Measurements from ENCODE around the gene ABCA9. TPM values are rescaled to one million over a fixed set of nuclear protein-coding genes. Genes with fewer than 3 reads are reported as not detected.
"Not testable (repeated sequence)": the region's sequence is repeated elsewhere in the genome, so short reads cannot be mapped to it uniquely, and the experiment has no call there.

ABCA9 gene
- total RNA-seq, 1 experiment from 2014 or later, result 0.05 TPM

DNA sequence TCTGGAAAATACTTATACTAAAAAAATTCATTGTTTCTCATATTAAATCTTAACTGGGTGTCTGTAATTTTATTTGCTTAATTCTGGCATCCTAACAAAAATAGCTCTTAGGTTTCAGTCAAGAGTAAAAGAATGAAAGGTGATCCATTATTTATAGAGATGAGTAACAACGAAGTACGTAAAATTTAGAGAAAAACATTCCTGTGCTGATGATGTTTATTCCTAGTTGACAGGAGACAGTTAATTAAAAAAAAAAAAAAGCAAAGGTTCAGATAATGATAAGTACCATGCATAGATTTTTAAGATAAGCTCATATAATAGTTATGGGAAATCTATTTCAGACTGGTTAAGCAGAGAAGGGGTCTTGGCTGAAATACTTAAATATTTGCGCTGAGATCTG lies 50.8 kb downstream of the ABCA9 start:
- in situ Hi-C loops (cut with HindIII; ENCODE audit: low pct_unique_long_range_greater_than_20kb, low sequenced_read_pairs) (no loop called here), intact Hi-C loops (cut with micrococcal nuclease; ENCODE audit: unreplicated experiment) (no loop called here)
- DNase-seq (ENCODE audit: low read depth, low spot score), result no peak
- POLR2A ChIA-PET, result no interaction called here
- no peak overlapping the region for H3K4me3 ChIP-seq (ENCODE audit: low read depth in 2 of 2, low read length in 2 of 2)
- H3K4me1 ChIP-seq (ENCODE audit: control insufficient read depth, insufficient read depth, low read length), result no peaks in the 10 kb centered on the region
- H3K27me3 ChIP-seq (ENCODE audit: control insufficient read depth, insufficient read depth, low read length), result no peaks in the 10 kb centered on the region
- H3K27ac ChIP-seq (ENCODE audit: low read length), result no peak overlapping the region
- no peaks in the 10 kb centered on the region for H3K9me3 ChIP-seq (ENCODE audit: control insufficient read depth, insufficient read depth, low read depth, low read length)
- no TSS peak for BruUV-seq (replicated peaks)
- H3K36me3 ChIP-seq (ENCODE audit: control insufficient read depth, insufficient read depth, low read length), result no peaks in the 10 kb centered on the region
- no peak for ATAC-seq
- CTCF ChIA-PET, result no interaction called here
- TF ChIP-seq, protein P1, sequence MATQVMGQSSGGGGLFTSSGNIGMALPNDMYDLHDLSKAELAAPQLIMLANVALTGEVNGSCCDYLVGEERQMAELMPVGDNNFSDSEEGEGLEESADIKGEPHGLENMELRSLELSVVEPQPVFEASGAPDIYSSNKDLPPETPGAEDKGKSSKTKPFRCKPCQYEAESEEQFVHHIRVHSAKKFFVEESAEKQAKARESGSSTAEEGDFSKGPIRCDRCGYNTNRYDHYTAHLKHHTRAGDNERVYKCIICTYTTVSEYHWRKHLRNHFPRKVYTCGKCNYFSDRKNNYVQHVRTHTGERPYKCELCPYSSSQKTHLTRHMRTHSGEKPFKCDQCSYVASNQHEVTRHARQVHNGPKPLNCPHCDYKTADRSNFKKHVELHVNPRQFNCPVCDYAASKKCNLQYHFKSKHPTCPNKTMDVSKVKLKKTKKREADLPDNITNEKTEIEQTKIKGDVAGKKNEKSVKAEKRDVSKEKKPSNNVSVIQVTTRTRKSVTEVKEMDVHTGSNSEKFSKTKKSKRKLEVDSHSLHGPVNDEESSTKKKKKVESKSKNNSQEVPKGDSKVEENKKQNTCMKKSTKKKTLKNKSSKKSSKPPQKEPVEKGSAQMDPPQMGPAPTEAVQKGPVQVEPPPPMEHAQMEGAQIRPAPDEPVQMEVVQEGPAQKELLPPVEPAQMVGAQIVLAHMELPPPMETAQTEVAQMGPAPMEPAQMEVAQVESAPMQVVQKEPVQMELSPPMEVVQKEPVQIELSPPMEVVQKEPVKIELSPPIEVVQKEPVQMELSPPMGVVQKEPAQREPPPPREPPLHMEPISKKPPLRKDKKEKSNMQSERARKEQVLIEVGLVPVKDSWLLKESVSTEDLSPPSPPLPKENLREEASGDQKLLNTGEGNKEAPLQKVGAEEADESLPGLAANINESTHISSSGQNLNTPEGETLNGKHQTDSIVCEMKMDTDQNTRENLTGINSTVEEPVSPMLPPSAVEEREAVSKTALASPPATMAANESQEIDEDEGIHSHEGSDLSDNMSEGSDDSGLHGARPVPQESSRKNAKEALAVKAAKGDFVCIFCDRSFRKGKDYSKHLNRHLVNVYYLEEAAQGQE (IDR thresholded peaks at IDR 0.05; ENCODE audit: insufficient read depth in 1 of 2, low read depth in 2 of 2, low read length in 1 of 2), result no peak
- no peak for TF ChIP-seq POLR2AphosphoS5 (IDR thresholded peaks at IDR 0.05; ENCODE audit: low read depth, low read length)
- TF ChIP-seq TCF7L2 (IDR thresholded peaks at IDR 0.05; ENCODE audit: low read depth, low read length), result no peak
- TF ChIP-seq SIN3A (IDR thresholded peaks at IDR 0.05; ENCODE audit: borderline replicate concordance, insufficient read depth, low read depth, low read length), result no peak
- TF ChIP-seq, protein P2, sequence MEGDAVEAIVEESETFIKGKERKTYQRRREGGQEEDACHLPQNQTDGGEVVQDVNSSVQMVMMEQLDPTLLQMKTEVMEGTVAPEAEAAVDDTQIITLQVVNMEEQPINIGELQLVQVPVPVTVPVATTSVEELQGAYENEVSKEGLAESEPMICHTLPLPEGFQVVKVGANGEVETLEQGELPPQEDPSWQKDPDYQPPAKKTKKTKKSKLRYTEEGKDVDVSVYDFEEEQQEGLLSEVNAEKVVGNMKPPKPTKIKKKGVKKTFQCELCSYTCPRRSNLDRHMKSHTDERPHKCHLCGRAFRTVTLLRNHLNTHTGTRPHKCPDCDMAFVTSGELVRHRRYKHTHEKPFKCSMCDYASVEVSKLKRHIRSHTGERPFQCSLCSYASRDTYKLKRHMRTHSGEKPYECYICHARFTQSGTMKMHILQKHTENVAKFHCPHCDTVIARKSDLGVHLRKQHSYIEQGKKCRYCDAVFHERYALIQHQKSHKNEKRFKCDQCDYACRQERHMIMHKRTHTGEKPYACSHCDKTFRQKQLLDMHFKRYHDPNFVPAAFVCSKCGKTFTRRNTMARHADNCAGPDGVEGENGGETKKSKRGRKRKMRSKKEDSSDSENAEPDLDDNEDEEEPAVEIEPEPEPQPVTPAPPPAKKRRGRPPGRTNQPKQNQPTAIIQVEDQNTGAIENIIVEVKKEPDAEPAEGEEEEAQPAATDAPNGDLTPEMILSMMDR (IDR thresholded peaks at IDR 0.05), result no peak

DNA sequence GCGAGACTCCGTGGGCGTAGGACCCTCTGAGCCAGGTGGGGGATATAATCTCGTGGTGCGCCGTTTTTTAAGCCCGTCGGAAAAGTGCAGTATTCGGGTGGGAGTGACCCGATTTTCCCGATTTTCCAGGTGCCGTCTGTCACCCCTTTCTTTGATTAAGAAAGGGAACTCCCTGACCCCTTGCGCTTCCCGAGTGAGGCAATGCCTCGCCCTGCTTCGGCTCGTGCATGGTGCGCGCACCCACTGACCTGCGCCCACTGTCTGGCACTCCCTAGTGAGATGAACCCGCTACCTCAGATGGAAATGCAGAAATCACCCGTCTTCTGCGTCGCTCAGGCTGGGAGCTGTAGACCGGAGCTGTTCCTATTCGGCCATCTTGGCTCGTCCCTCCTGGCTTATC lies 56.0 kb downstream of the ABCA9 start:
- H3K27ac ChIP-seq (ENCODE audit: low read length); H3K9me3 ChIP-seq (ENCODE audit: control insufficient read depth, insufficient read depth, low read depth, low read length); DNase-seq (ENCODE audit: low read depth, low spot score); H3K4me3 ChIP-seq (ENCODE audit: low read depth in 2 of 2, low read length in 2 of 2); H3K36me3 ChIP-seq (ENCODE audit: control insufficient read depth, insufficient read depth, low read length); H3K4me1 ChIP-seq (ENCODE audit: control insufficient read depth, insufficient read depth, low read length); POLR2A ChIA-PET; intact Hi-C loops (cut with micrococcal nuclease; ENCODE audit: unreplicated experiment); H3K27me3 ChIP-seq (ENCODE audit: control insufficient read depth, insufficient read depth, low read length); CTCF ChIA-PET; BruUV-seq (replicated peaks); in situ Hi-C loops (cut with HindIII; ENCODE audit: low pct_unique_long_range_greater_than_20kb, low sequenced_read_pairs); ATAC-seq: not testable (repeated sequence)

DNA sequence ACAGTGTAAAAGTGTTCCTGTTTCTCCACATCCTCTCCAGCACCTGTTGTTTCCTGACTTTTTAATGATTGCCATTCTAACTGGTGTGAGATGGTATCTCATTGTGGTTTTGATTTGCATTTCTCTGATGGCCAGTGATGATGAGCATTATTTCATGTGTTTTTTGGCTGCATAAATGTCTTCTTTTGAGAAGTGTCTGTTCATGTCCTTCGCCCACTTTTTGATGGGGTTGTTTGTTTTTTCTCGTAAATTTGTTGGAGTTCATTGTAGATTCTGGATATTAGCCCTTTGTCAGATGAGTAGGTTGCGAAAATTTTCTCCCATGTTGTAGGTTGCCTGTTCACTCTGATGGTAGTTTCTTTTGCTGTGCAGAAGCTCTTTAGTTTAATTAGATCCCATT lies 61.0 kb downstream of the ABCA9 start:
- H3K4me3 ChIP-seq (ENCODE audit: low read depth in 2 of 2, low read length in 2 of 2); ATAC-seq; H3K36me3 ChIP-seq (ENCODE audit: control insufficient read depth, insufficient read depth, low read length); BruUV-seq (replicated peaks); POLR2A ChIA-PET; in situ Hi-C loops (cut with HindIII; ENCODE audit: low pct_unique_long_range_greater_than_20kb, low sequenced_read_pairs); H3K9me3 ChIP-seq (ENCODE audit: control insufficient read depth, insufficient read depth, low read depth, low read length); H3K4me1 ChIP-seq (ENCODE audit: control insufficient read depth, insufficient read depth, low read length); intact Hi-C loops (cut with micrococcal nuclease; ENCODE audit: unreplicated experiment); H3K27me3 ChIP-seq (ENCODE audit: control insufficient read depth, insufficient read depth, low read length); DNase-seq (ENCODE audit: low read depth, low spot score); H3K27ac ChIP-seq (ENCODE audit: low read length); CTCF ChIA-PET: not testable (repeated sequence)
